Measurements from ENCODE around the gene KRT6A. TPM values are rescaled to one million over a fixed set of nuclear protein-coding genes. Genes with fewer than 3 reads are reported as not detected.
"Not testable (repeated sequence)": the region's sequence is repeated elsewhere in the genome, so short reads cannot be mapped to it uniquely, and the experiment has no call there.

KRT6A gene
- total and polyA plus RNA-seq, 7 donors, result 0.13 to 1.4 (median 0.52) TPM; not detected in 1

GRCh38 chr12:52502877-52503276, 9.8 kb upstream of the KRT6A start:
- no peaks in the 10 kb centered on the region for H3K36me3 ChIP-seq (ENCODE audit: insufficient read depth in 1 of 2, low read depth in 1 of 2)
- H3K4me3 ChIP-seq, result no peak overlapping the region
- H3K4me1 ChIP-seq, result no peaks in the 10 kb centered on the region
- H3K9me3 ChIP-seq, result no peaks in the 10 kb centered on the region
- intact Hi-C loops (cut with DNase I), result loop anchor here in 1 of 2 donors (10.0 kb wide), 1 partner anchor 348 kb away; no protein-coding TSS in a partner anchor
- no peak overlapping the region for H3K27ac ChIP-seq
- TF ChIP-seq CTCF (IDR thresholded peaks at IDR 0.05), result no peak
- WGBS, 3 donors, result 85 to 95% (median 91%) methylated on average over 1 of the region's 1 CpG
- peaks cover 2 to 3% (median 3%) of the 10 kb centered on the region in 3 donors for H3K27me3 ChIP-seq (ENCODE audit: insufficient read depth in 3 of 3, low read length in 2 of 3)
- DNase-seq (no peak), ATAC-seq (no peak)

- Histone ChIP-seq H3K4me1 (no peaks in the 10 kb centered on the region), H3K36me3 (ENCODE audit: insufficient read depth in 1 of 2, low read depth in 1 of 2) (no peaks in the 10 kb centered on the region), H3K27ac (no peak overlapping the region), H3K4me3 (no peak overlapping the region), H3K9me3 (no peaks in the 10 kb centered on the region), H3K27me3 (ENCODE audit: insufficient read depth in 3 of 3, low read length in 2 of 3) (peaks cover 0 to 3% (median 2%) of the 10 kb centered on the region in 3 donors)
- intact Hi-C loops (cut with DNase I), result loop anchor here in 1 of 2 donors (10.0 kb wide), 1 partner anchor 347 kb away; no protein-coding TSS in a partner anchor
- no peak for DNase-seq
- WGBS, 3 donors, result 80 to 81% (median 80%) methylated on average over 7 of the region's 7 CpGs
- no peak for TF ChIP-seq CTCF (IDR thresholded peaks at IDR 0.05)
- no peak for ATAC-seq
Observed at GRCh38 chr12:52501490-52501889, 8.4 kb upstream of the KRT6A start.

- not testable (repeated sequence) for H3K27me3 ChIP-seq (ENCODE audit: insufficient read depth in 3 of 3, low read length in 2 of 3); DNase-seq; H3K4me3 ChIP-seq; H3K4me1 ChIP-seq; H3K36me3 ChIP-seq (ENCODE audit: insufficient read depth in 1 of 2, low read depth in 1 of 2); H3K9me3 ChIP-seq; ATAC-seq; H3K27ac ChIP-seq
- intact Hi-C loops (cut with DNase I), result loop anchor here in 1 of 2 donors (10.0 kb wide), 1 partner anchor 346 kb away; no protein-coding TSS in a partner anchor
- WGBS, 3 donors, result 58 to 62% (median 58%) methylated on average over 6 of the region's 6 CpGs
Observed at GRCh38 chr12:52500574-52500973, 7.5 kb upstream of the KRT6A start.

- intact Hi-C loops (cut with DNase I), result loop anchor here in 1 of 2 donors (10.0 kb wide), 1 partner anchor 345 kb away; no protein-coding TSS in a partner anchor
- DNase-seq, result no peak
- no peak overlapping the region for H3K4me3 ChIP-seq
- H3K27me3 ChIP-seq (ENCODE audit: insufficient read depth in 3 of 3, low read length in 2 of 3), result peaks cover 0 to 6% (median 2%) of the 10 kb centered on the region in 3 donors
- H3K4me1 ChIP-seq, result no peaks in the 10 kb centered on the region
- no peak for TF ChIP-seq CTCF (IDR thresholded peaks at IDR 0.05)
- H3K9me3 ChIP-seq, result no peaks in the 10 kb centered on the region
- H3K27ac ChIP-seq, result no peak overlapping the region
- WGBS, 3 donors, result 72 to 82% (median 75%) methylated on average over 5 of the region's 5 CpGs
- no peaks in the 10 kb centered on the region for H3K36me3 ChIP-seq (ENCODE audit: insufficient read depth in 1 of 2, low read depth in 1 of 2)
- no peak for ATAC-seq
Observed at GRCh38 chr12:52499806-52500560, 6.9 kb upstream of the KRT6A start.

- Histone ChIP-seq H3K4me3 (no peak overlapping the region), H3K36me3 (ENCODE audit: insufficient read depth in 1 of 2, low read depth in 1 of 2) (no peaks in the 10 kb centered on the region), H3K27me3 (ENCODE audit: insufficient read depth in 3 of 3, low read length in 2 of 3) (peaks cover 0 to 7% (median 2%) of the 10 kb centered on the region in 3 donors), H3K27ac (no peak overlapping the region), H3K9me3 (no peaks in the 10 kb centered on the region), H3K4me1 (no peaks in the 10 kb centered on the region)
- TF ChIP-seq CTCF (IDR thresholded peaks at IDR 0.05), result no peak
- DNase-seq, result no peak
- intact Hi-C loops (cut with DNase I), result no loop called here
- WGBS, 3 donors, result 12 to 24% (median 23%) methylated on average over 1 of the region's 1 CpG
- ATAC-seq, result no peak
Observed at GRCh38 chr12:52498946-52499345, 5.9 kb upstream of the KRT6A start.

Data from psoas muscle (tissue), 8 donors.